Occipital lobe (tissue), 2 donors: ENCODE measurements around the gene ZNF609. TPM values are rescaled to one million over a fixed set of nuclear protein-coding genes. Genes with fewer than 3 reads are reported as not detected.
A peak's percentile ranks its signal among the peaks of the same experiment; 100 is the strongest.
"Not testable (repeated sequence)": the region's sequence is repeated elsewhere in the genome, so short reads cannot be mapped to it uniquely, and the experiment has no call there.

Source experiments
- DNase-seq: peaks from one replicate; lab custom pipeline; 2025; lab: John Stamatoyannopoulos, UW
- total RNA-seq: library from RNA; depleted of rRNA; stranded (reverse); fragments of >200 nt; gene quantifications from one replicate; pipeline ENCODE4 v1.2.3, GENCODE V29; 2014

ZNF609 gene
- total RNA-seq, 1 donor from 2014 or later, result 29.8 TPM

GRCh38 chr15:64619880-64620839 lies 159.8 kb downstream of the ZNF609 start:
- no peak for DNase-seq

DNA sequence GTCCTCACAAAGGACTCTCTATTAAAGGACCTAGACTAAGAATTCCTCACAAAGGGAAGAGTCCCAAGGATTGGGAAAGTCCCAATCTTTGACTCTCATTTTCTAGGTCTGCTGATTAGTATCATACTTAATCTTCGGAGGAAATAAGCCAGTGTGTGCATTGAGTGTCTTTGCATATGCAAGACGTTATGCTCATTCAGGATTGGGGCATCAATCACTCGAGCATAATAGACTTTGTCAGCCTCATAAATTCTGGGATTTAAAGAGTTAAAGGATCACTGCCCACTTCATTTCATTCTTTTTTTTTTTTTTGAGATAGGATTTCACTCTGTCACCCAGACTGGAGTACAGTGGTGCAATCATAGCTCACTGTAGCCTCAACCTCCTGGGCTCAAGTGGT lies 160.7 kb downstream of the ZNF609 start:
- no peak for DNase-seq

DNA sequence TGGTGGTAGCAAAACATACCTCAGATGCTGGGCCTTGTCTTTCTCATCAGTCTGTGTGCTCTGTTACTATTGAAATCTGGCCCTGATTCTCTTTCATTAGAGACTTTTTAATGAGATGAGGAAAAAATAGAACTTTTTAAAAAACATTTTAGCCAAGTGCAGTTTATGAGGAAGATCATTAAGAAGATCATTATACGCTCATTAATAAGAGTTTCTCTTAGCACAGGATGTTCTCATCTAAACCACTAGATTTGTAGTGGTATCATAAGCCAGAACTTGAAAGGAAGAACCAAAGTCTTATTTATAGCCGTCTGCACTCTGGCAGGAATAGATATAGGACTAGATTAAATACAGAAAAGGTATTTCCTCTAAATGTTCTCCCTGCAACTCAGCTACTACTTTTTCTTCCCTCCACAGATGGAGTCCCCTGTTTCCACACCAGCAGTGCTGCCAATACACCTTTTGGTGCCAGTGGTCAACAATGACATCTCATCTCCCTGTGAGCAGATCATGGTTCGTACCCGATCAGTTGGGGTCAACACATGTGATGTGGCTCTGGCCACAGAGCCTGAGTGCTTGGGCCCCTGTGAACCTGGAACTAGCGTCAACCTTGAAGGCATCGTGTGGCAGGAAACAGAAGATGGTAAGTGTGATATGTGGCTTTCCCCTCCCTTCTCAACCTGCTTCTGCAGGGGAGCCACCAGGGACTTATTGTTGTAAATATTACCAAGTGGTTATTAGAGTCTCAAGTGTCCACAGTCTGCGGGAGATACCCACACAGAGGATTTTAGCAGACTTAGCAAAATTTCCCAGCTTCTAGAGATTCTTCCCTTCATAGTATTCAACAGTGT lies 162.3 kb downstream of the ZNF609 start:
- no peak for DNase-seq

DNA sequence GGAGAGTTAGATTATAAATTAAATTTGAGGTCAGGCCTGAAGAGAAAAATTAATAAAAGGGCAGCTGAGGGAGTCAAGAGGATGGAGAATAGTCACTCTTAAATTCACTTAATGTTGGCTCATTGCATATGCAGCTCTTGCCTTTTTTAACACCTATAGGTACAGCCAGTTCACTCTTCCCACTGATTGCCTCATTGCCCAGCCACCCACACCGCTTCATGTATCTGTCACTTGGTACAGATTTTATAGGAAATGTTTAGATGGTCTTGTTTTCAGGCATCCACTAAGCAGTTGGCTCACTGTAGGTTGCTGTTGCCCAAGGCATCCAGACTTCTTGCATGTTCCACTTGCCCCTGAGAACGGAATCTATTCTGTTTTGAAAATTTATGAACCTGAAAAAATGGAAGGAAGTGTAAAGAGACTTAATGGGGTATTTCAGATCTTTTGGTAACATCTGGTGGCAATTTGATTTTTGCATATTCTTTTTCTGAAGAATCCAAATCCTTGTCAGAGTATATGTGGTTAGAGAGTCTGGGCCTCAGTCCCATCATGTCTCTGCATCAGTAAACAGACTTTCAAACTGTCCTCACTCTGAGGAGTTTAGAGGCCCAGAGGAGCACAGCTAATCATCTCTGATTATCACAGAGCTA lies 163.1 kb downstream of the ZNF609 start:
- peak; percentile 24 for DNase-seq

DNA sequence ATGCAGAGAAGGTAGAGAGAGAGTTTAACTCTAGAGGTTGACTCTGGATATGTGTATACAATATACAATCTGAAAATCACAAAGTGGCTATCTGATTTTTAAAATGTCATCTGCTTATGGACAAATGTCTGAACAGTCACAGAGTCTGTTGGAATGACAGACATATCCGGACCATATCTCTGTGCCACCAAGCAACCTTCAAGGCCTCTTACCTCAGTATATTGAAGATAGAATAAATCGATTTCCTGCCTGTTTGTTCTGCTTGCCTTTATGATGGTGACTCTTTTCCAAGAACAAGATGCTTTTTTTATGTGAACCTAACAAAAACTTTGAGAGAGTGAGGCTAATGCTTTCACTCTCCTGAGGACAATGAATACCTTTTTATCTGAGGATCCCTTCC lies 163.9 kb downstream of the ZNF609 start:
- DNase-seq, result no peak

DNA sequence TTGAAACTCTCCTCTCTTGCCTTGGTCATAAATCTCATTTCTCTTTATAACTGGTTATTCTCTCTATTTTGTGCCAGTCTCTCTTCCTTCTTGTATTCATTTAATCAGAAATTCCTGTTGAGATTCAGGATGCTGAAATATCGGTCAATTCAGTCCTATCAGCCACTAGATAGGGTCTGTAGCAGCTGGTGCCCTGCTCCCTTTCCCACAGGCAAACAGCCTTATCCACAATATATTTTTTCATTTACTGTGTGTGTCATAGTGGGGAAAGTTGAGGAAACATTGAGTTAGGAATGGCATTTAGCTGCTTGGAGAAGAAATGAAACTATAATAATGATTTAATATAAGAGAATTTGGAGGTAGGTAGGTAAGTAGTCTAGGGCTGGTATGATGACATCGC lies 168.7 kb downstream of the ZNF609 start:
- no peak for DNase-seq

- DNase-seq, result no peak
These were observed 170.2 kb downstream of the ZNF609 start for GRCh38 chr15:64630396-64631107.

DNA sequence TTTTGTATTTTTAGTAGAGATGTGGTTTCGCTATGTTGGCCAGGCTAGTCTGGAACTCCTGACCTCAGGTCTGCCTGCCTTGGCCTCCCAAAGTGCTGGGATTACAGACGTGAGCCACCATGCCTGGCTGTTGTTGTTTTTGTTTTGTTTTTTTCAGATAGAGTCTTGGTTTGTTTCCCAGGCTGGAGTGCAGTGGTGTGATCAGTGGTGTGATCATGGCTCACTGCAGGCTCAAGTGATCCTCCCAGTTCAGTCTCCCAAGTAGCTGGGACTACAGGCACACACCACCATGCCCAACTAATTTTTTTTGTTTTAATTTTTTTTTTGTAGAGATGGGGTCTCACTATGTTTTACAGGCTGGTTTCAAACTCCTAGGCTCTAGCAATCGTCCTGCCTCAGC lies 172.3 kb downstream of the ZNF609 start:
- DNase-seq, result not testable (repeated sequence)

GRCh38 chr15:64633332-64633731 lies 173.0 kb downstream of the ZNF609 start:
- DNase-seq, result no peak

- DNase-seq, result no peak
These were observed 173.6 kb downstream of the ZNF609 start for GRCh38 chr15:64634027-64634426.

GRCh38 chr15:64634576-64635498 lies 174.5 kb downstream of the ZNF609 start:
- no peak for DNase-seq

DNA sequence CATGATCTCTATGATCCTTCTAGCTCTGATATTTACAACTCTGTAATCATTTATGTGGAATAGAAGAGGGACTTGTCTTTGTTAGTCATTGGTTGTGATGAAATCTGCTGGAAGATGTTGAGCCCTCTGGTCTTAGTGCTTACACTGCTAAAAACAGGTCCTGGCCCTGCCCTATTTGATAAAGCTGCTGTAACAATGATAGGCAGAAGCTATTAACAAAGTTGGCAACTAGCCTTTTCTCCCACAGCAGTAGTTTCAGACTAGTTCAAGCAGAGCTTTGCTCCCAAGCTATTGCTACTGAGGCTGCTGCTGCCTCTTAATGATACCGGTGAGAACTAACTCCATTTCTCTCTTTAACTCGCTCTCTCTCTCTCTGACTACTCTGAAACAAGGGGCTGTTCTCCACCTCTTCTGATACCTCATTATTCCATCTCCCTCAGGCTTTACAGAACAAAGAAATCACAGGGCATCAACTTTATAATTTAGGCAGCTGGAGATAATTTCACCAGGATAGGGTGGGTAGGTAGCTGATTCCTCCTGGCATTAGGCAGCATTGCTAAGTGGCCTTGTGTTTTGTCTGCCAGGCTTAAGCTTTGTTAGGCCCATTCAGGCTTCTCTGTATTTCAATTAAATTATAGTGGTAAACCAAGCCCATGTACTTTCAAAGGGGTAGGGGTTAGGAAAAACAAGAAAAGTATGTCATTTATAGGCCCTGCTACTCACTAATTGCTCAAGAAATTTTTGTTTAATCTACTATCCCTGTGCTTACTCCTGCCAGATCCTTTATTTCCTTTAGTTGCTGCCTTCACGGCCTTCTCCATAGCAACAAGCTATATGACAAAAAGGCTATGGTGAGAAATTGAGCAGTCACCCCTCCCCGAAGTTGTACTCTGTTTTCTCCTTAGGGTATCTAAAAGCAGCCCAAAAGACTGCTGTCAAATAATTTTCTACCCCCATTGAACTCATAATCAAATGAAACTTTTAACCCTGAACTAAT lies 175.4 kb downstream of the ZNF609 start:
- no peak for DNase-seq

GRCh38 chr15:64636556-64636955 lies 176.2 kb downstream of the ZNF609 start:
- no peak for DNase-seq

DNA sequence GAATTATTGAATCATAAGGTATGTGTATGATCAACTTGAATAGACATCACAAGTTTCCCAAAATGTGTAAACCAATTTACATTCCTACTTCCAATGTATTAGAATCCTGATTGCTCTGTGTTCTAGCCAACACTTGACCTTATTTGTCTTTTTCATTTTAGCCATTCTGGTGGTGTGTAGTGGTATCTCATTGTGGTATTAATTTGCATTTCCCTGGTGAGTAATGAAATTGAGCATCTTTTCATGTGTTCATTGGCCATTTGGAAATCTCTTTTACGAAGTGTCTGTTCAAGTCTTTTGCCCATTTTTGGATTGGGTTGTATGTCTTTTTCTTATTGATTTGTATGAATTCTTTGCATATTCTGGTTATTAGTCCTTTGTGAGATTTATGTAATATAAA lies 177.0 kb downstream of the ZNF609 start:
- DNase-seq, result no peak

DNA sequence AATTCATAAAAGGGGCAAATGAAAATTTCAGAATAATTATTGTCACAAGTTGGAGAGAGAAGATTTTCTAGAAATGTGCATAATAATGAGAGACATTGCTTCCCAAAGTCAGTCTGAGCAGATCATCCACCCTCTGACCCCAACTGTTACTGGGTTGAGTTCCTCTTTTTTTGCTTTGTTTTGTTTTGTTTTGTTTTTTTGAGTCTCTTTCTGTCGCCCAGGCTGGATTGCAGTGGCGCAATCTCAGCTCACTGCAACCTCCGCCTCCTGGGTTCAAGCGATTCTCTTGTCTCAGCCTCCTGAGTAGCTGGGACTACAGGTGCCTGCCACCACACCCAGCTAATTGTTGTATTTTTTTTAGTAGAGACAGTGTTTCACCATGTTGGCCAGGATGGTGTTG lies 179.4 kb downstream of the ZNF609 start:
- not testable (repeated sequence) for DNase-seq

DNA sequence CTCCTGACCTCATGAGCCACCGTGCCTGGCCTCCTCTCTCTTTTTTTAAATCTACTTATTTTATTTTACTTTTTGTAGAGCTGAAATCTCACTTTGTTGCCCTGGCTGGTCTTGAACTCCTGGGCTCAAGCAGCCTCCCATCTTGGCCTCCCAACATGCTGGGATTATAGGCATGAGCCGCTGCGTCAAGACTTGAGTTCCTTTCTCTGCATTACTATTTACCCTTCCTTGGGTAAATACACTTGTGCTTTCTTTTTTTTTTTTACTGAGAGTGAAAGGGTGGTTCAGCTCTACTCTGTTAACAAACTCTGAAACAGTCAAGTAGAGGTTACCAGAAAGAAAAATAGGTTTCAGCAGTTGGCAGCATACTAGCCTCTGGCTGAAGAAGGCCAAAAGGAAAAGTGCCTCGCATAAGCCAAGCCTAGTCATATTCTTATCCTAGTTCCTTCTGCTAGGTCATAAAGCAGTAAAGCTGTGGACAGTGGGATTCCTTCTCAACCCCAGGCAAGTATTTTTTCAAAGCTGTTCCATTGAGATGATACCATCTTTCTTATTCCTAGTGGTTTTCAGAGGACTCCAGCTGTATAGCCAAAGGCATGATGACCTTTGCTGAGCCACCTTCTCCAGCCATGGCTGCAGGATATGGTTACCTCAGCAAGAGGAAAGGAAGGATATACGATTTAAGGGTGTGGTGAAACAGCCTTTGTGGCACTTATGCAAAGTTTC lies 179.9 kb downstream of the ZNF609 start:
- no peak for DNase-seq

- DNase-seq, result no peak
These were observed 182.5 kb downstream of the ZNF609 start for GRCh38 chr15:64642875-64643274.

GRCh38 chr15:64643685-64644084 lies 183.3 kb downstream of the ZNF609 start:
- no peak for DNase-seq
